Stimulated activated CD8-positive, alpha-beta memory T cell treated with anti-CD3 and anti-CD28 coated beads, Interleukin-2, amount 100 ng/mL, for 48 hours (primary cell): Measurements from ENCODE around the gene TTC27.
"Not testable (repeated sequence)": the region's sequence is repeated elsewhere in the genome, so short reads cannot be mapped to it uniquely, and the experiment has no call there.

Experiments used
- DNase-seq, 2 donors: peaks; one replicate each; pipeline ENCODE4 v3.0.0-alpha.2; 2020; ENCODE audit warnings: low read depth in 2 of 2

Gene TTC27

DNA sequence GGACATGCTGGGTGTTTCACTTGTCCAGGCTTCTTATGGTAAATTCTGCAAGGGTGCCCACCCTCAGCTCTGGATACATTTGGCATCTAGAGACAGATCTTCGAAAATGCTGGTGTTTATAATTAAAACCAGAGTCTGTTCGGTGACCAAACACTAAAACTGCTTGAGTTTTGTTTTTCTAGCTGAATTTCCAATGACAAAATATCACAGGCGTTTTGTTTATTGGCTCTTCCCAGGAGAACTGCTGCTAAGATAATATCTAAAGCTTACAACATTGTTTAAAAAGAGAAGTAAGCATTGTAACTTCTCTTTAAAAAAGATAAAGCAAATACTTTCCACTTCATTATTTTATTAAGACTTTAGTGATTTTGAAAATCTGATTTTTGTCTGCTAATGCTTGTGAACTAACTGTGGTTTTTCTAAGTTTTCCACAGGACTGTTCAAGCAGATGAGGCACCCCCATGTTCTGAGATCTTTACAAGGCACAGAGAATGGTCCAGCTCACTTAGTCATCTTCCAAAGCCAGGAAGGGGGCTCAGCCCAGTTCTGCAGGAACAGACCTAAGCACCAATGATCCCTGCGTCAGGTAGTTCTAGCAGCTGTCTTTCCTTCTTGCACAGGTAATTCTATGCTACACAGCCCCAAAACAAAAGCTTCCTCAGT, 224.1 kb downstream of the TTC27 start:
- no peak for DNase-seq

DNA sequence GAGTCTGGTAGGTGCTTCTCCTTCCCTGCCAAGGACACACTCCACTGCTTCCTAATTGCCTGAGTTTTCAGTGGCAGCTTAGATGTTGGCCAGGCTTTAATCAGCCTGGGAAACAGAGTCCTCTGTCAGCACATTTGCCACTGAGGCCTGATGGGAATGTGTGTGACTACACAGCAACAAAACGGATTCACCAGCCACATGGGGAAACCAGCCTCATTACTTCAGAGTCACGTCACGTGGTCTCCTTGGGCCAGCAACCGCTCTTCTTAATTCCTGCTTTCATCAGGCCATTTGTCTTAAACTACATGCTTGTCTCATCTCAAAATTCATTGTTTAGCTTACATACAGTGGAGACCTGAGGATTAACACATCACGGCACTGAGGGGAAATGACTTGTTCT, 225.0 kb downstream of the TTC27 start:
- DNase-seq = no peak

DNA sequence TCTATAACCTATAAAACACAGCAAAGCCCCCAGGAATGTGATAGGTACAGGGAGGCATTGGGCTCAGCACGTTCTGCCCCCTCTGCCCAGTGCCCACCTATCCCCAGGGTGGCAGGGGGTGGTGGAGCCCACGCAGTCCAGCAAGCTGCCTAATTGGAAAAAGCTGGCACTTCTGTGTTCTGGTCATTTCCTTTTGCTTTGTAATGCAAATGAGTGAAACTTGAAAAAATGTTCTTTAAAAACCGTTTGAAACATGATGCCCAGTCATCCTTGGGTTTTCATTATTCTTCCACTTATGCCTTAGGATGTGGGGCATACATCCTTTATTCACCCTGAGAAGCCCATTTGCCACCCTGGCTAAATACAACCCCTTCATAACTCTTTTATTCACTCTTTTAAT, 229.0 kb downstream of the TTC27 start:
- no peak for DNase-seq

- DNase-seq = no peak
These were observed 230.9 kb downstream of the TTC27 start for GRCh38 chr2:32858713-32859112.

- DNase-seq = no peak
These were observed 232.5 kb downstream of the TTC27 start for GRCh38 chr2:32860385-32860784.

GRCh38 chr2:32862269-32863055, 234.6 kb downstream of the TTC27 start:
- no peak for DNase-seq

DNA sequence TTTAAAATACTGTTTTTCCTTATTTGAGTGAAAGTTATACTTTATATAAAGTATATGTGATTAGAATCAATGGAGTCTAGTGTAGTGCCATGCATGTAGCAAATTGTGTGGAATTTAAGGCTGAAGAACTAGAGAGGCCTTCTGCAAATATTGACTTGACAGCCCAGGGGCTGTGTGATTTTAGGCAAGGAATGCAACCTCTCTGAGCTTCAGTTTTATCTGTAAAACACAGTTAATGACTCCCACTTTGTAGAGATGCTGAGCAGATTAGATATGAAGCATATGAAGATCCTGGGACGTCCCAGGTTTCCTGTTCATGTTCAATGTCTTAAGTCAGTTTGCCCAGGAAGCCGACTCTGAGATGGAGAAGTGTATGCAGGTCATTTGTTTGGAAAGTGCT, 235.5 kb downstream of the TTC27 start:
- DNase-seq = no peak

GRCh38 chr2:32863803-32864202, 236.0 kb downstream of the TTC27 start:
- DNase-seq = no peak

DNA sequence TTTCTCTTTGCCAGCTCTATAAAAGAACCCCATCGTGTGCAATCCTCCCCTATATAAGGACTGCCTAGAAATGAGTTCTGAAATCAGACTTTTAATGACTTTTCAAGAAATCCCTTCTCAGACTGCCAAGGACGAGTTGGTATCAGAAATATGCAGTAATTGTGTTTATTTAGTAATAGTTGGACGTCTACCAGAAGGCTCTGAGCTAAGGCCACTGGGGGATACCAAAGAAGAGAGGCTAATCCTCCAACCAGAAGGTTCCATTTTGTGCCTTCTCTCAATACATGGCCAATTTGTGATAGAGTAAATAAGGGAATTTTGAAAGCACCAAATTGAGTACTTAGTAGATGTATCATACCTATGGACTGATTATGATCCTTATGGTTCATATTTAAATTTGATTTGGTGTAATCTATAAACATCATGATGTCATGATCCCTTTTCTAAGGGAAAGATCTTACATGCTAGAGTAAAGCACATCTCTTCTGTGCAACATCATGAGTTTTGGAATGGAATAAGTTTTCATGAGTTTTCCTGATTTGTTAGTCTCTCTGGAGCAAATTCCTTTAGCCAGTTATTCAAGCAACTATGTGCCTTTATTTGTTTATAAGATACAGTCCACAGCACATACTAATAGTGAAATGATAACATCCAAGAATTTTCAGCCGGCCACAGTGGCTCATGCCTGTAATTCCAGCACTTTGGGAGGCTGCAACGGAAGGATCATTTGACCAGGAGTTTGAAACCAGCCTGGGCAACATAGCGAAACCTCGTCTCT, 236.7 kb downstream of the TTC27 start:
- no peak for DNase-seq

DNA sequence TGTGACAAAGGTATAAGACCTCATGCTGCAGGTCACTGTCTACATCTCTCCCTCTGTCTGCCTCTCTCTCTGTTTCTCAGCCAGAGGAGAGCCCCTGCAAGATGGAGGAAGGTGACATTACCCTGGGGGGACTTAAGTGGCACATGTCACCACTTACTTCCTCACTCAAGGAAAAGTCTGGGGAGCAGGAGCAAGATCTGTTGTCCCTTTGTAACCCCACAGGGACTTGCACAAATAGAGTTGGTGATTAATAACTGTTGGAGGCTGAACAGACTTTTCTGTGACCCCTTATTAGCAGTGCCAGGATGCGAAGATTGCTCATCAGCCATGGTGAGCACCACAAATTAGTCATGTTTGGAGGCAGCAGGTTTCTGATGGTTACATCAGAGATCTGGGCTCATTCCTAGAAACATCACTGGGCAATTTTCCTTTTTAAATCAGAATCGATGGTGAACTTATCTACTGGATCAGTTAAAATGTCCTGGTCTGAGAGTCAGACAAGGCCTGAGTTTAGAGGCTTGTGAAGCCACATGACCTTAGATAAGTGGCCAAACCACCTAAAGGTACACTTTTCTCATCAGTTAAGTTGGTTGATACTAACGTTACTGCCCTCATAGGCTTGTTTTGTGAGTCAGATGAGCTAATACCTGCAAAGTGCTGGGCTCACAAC, 237.7 kb downstream of the TTC27 start:
- no peak for DNase-seq

- not testable (repeated sequence) for DNase-seq
These were observed 238.6 kb downstream of the TTC27 start for GRCh38 chr2:32866462-32866861.
